Measurements from ENCODE around the gene EFCAB9. TPM values are rescaled to one million over a fixed set of nuclear protein-coding genes. Genes with fewer than 3 reads are reported as not detected.

Gene EFCAB9
- total RNA-seq, 1 experiment from 2014 or later: not detected

DNA sequence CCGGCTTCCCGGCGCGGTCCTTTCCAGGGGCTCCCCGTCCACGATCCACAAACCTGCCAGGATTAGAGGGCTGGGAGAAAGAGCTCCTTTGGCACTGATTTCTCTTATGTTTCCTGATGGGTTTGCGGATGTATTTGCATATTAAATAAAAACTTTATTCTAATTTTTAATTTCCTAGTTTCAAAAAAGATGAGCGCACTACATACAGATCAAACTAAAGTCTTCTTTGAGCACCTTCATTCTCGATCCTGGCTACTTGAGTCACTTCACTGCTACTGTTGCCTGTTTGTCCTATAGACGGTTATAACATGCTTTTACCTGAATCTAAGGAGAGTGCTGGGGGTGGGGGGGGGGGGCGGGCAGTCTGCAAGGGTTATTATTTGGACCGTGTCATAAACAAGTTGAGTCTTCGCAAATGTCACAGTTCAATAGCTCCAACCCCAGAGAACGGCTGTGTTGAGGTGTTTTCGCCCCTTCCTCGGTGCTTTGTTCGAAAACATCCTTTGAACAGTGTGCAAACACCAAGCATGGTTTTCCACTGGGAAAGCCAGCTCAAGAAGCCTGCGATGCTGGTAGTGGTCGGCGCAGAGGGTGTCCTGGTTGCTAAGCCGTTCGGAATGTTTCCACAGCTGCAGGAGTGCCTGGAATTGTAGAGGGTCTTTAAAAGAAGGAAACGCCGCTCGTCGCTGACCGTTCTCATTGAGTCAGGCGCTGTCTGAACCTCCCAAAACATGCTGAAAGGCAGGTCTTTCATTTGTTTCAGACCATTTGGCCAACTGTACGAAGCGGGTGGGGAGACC lies 4.9 kb upstream of the EFCAB9 start:
- Histone ChIP-seq H3K27me3 (ENCODE audit: insufficient read depth, low read length) (no peaks in the 10 kb centered on the region), H3K4me1 (ENCODE audit: control insufficient read depth in 1 of 2, insufficient read depth in 2 of 2, low read length in 2 of 2) (peaks cover 10 to 28% of the 10 kb centered on the region in 2 experiments), H3K79me2 (ENCODE audit: insufficient read depth, low read length) (peaks cover 13% of the 10 kb centered on the region), H4K20me1 (ENCODE audit: insufficient read depth) (no peaks in the 10 kb centered on the region), H2AFZ (ENCODE audit: low read depth, low read length, poor library complexity, severe bottlenecking) (peak overlapping the region; percentile 96), H3K27ac (ENCODE audit: low read depth, low read length) (peak overlapping the region; percentile 75), H3K9ac (ENCODE audit: low read length) (peak overlapping the region; percentile 80), H3K9me3 (ENCODE audit: control insufficient read depth in 1 of 2, insufficient read depth in 1 of 2, low read depth in 1 of 2, low read length in 2 of 2) (no peaks in the 10 kb centered on the region), H3K4me3 (replicated peaks in 1 of 2; ENCODE audit: low read depth in 1 of 2, low read length in 2 of 2) (peak overlapping the region; percentile 93 to 97), H3K4me2 (ENCODE audit: low read length) (peak overlapping the region; percentile 100), H3K36me3 (ENCODE audit: control insufficient read depth in 1 of 2, insufficient read depth in 2 of 2, low read length in 2 of 2) (no peaks in the 10 kb centered on the region), H3K9me2 (ENCODE audit: insufficient read depth) (no peaks in the 10 kb centered on the region)
- no TSS peak for BruUV-seq (replicated peaks)
- TF ChIP-seq FOSL1 (IDR thresholded peaks at IDR 0.05; ENCODE audit: low read depth) (no peak), POLR2A (IDR thresholded peaks at IDR 0.05; ENCODE audit: borderline replicate concordance, extremely low read depth, insufficient read depth, insufficient read length) (no peak), SIN3A (IDR thresholded peaks at IDR 0.05; ENCODE audit: low read depth) (no peak), JUND (IDR thresholded peaks at IDR 0.05) (no peak), EZH2 (IDR thresholded peaks at IDR 0.05) (no peak), CEBPB (IDR thresholded peaks at IDR 0.05; ENCODE audit: low read depth) (no peak), SP1 (IDR thresholded peaks at IDR 0.05; ENCODE audit: low read depth) (no peak), TCF7L2 (IDR thresholded peaks at IDR 0.05; ENCODE audit: borderline replicate concordance, extremely low read depth, insufficient read depth, insufficient read length) (no peak), EZH2phosphoT487 (IDR thresholded peaks at IDR 0.05; ENCODE audit: borderline replicate concordance) (no peak), ELF1 (IDR thresholded peaks at IDR 0.05; ENCODE audit: borderline replicate concordance, low read depth) (no peak)
- TF ChIP-seq, protein P1, sequence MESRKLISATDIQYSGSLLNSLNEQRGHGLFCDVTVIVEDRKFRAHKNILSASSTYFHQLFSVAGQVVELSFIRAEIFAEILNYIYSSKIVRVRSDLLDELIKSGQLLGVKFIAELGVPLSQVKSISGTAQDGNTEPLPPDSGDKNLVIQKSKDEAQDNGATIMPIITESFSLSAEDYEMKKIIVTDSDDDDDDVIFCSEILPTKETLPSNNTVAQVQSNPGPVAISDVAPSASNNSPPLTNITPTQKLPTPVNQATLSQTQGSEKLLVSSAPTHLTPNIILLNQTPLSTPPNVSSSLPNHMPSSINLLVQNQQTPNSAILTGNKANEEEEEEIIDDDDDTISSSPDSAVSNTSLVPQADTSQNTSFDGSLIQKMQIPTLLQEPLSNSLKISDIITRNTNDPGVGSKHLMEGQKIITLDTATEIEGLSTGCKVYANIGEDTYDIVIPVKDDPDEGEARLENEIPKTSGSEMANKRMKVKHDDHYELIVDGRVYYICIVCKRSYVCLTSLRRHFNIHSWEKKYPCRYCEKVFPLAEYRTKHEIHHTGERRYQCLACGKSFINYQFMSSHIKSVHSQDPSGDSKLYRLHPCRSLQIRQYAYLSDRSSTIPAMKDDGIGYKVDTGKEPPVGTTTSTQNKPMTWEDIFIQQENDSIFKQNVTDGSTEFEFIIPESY (IDR thresholded peaks at IDR 0.05; ENCODE audit: extremely low read depth, insufficient replicate concordance, low read length): no peak
- TF ChIP-seq, protein P2, sequence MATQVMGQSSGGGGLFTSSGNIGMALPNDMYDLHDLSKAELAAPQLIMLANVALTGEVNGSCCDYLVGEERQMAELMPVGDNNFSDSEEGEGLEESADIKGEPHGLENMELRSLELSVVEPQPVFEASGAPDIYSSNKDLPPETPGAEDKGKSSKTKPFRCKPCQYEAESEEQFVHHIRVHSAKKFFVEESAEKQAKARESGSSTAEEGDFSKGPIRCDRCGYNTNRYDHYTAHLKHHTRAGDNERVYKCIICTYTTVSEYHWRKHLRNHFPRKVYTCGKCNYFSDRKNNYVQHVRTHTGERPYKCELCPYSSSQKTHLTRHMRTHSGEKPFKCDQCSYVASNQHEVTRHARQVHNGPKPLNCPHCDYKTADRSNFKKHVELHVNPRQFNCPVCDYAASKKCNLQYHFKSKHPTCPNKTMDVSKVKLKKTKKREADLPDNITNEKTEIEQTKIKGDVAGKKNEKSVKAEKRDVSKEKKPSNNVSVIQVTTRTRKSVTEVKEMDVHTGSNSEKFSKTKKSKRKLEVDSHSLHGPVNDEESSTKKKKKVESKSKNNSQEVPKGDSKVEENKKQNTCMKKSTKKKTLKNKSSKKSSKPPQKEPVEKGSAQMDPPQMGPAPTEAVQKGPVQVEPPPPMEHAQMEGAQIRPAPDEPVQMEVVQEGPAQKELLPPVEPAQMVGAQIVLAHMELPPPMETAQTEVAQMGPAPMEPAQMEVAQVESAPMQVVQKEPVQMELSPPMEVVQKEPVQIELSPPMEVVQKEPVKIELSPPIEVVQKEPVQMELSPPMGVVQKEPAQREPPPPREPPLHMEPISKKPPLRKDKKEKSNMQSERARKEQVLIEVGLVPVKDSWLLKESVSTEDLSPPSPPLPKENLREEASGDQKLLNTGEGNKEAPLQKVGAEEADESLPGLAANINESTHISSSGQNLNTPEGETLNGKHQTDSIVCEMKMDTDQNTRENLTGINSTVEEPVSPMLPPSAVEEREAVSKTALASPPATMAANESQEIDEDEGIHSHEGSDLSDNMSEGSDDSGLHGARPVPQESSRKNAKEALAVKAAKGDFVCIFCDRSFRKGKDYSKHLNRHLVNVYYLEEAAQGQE (IDR thresholded peaks at IDR 0.05; ENCODE audit: low read depth): no peak
- TF ChIP-seq, protein P3, sequence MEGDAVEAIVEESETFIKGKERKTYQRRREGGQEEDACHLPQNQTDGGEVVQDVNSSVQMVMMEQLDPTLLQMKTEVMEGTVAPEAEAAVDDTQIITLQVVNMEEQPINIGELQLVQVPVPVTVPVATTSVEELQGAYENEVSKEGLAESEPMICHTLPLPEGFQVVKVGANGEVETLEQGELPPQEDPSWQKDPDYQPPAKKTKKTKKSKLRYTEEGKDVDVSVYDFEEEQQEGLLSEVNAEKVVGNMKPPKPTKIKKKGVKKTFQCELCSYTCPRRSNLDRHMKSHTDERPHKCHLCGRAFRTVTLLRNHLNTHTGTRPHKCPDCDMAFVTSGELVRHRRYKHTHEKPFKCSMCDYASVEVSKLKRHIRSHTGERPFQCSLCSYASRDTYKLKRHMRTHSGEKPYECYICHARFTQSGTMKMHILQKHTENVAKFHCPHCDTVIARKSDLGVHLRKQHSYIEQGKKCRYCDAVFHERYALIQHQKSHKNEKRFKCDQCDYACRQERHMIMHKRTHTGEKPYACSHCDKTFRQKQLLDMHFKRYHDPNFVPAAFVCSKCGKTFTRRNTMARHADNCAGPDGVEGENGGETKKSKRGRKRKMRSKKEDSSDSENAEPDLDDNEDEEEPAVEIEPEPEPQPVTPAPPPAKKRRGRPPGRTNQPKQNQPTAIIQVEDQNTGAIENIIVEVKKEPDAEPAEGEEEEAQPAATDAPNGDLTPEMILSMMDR (IDR thresholded peaks at IDR 0.05 in 2 of 3, conservative IDR thresholded peaks at IDR 0.05 in 1 of 3; ENCODE audit: borderline replicate concordance in 1 of 3, insufficient read depth in 1 of 3, low read depth in 2 of 3, low read length in 2 of 3): no peak
- TF ChIP-seq, protein P4, sequence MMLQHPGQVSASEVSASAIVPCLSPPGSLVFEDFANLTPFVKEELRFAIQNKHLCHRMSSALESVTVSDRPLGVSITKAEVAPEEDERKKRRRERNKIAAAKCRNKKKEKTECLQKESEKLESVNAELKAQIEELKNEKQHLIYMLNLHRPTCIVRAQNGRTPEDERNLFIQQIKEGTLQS (IDR thresholded peaks at IDR 0.05): no peak
- RAD21 ChIA-PET (ENCODE audit: low non-redundant PET in 1 of 2, low total read pairs in 2 of 2, uncharacterized antibody in 2 of 2, unreplicated experiment in 2 of 2): interaction anchor here in 1 of 2 experiments (0.6 kb wide), 1 partner anchor 60 kb away, joined by 5 read pairs; no protein-coding TSS in a partner anchor
- ATAC-seq (no peak), DNase-seq (ENCODE audit: low read depth, low spot score) (no peak)
- POLR2A ChIA-PET: interaction anchor here (1.1 to 1.7 kb wide), 4 partner anchors 10 to 89 kb away, joined by 3 to 9 read pairs (median 4); no protein-coding TSS in a partner anchor
- CTCF ChIA-PET: interaction anchor here (0.9 to 1.7 kb wide), 13 partner anchors 11 to 282 kb away, joined by 3 to 8 read pairs (median 4); no protein-coding TSS in a partner anchor
- intact Hi-C loops (cut with micrococcal nuclease): loop anchor here (1.0 to 10.0 kb wide), 6 partner anchors 82 to 278 kb away; partner anchors contain the start of genes SH3PXD2B and UBTD2
